Suprapubic skin (tissue), 3 donors: ENCODE data around the gene SRMS.

ENCODE experiments used
- CTCF ChIP-seq, 2 donors: fragments of 200-600 bp in 1 of 2; fragments of 450-650 bp in 1 of 2; sonication (generic) in 1 of 2; IDR thresholded peaks; one replicate each; pipeline ENCODE4 v1.5.1; 2016 to 2019; ENCODE audit warnings: antibody characterized with exemption in 2 of 2, mild to moderate bottlenecking in 1 of 2, moderate library complexity in 1 of 2
- POLR2AphosphoS5 ChIP-seq, 3 donors: sonication (generic); formaldehyde crosslinking; IDR thresholded peaks; one replicate each; pipeline ENCODE4 v1.6.1; 2017; ENCODE audit warnings: antibody characterized with exemption in 3 of 3

DNA sequence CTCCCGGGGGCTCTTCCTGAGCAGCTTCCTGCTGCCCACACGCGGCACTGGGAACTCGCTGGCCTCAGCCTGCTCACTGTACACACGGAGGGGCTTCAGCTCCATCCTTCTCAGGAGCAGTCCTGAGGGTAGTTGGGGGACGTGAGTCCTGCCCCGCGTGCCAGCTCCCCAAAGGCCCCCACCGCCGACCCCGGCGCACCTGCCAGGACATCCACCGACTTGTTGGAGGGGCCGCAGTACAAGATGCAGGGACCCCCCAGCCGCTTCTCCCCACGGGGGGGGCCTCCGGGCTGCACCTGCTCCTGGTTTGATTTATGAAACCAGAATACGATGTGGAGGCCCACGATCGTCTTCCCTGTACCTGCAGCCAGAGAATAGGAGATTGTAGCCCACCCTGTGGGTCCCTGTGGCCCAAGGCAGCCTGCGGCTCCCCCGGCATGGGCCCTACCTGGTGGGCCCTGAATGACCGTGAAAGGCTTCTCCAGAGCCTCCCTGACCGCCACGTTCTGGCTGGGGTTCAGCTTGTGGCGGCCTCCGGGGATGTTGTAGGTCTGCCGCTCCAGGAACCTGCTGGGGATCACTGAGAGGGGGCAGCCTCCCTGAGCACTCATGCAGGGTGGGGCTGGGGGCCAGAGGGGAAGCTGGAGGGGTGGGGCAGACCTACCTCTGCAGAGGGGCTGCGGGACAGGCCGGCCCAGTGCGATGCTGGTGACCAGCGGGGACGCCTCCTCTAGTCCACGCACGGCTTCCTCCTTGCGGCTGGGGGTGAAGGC is 14.3 kb upstream of the SRMS start:
- no peak for TF ChIP-seq CTCF (IDR thresholded peaks at IDR 0.05)
- TF ChIP-seq POLR2AphosphoS5 (IDR thresholded peaks at IDR 0.05), result no peak
